Retinal pigment epithelial cell (primary cell): ENCODE measurements around the gene ADAMTS9.
A peak's percentile ranks its signal among the peaks of the same experiment; 100 is the strongest.

Experiments used
- DNase-seq: peaks from one replicate; pipeline ENCODE4 v3.0.0-alpha.2; 2010; ENCODE audit warnings: low read depth
- H3K4me3 ChIP-seq: 2 replicates; pipeline ENCODE4 v1.5.1; 2011; ENCODE audit warnings: mild to moderate bottlenecking, low read length, control low read depth, moderate library complexity
- CTCF ChIP-seq: conservative IDR thresholded peaks from 2 replicates; pipeline ENCODE4 v1.5.1; 2011; ENCODE audit warnings: low read depth, low read length, control low read depth, inconsistent platforms

ADAMTS9 gene

DNA sequence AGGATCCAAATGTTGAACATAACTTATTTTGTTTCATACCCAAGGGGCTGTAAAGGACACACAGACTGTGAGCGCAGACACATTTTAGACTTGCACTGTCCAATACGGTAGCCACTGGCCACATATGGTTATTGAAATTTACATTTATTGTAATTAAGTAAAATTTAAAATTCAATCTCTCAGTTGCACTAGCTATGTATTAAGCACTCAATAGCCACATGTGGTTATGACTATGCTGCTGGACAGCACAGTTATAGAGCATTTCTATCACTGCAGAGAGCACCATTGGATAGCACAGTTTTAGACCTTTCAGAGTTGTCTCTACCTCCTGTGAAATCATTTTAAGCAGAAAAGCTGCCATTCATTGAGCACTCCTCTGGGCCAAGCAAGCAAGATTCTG lies 204.3 kb downstream of the ADAMTS9 start:
- TF ChIP-seq CTCF: no peak
- no peak overlapping the region for H3K4me3 ChIP-seq
- no peak for DNase-seq

- no peak overlapping the region for H3K4me3 ChIP-seq
- no peak for DNase-seq
- TF ChIP-seq CTCF: peak; percentile 29
Observed at GRCh38 chr3:64475037-64475436, 212.8 kb downstream of the ADAMTS9 start.

- TF ChIP-seq CTCF: no peak
- H3K4me3 ChIP-seq: no peak overlapping the region
- no peak for DNase-seq
Observed at GRCh38 chr3:64473466-64473865, 214.3 kb downstream of the ADAMTS9 start.

DNA sequence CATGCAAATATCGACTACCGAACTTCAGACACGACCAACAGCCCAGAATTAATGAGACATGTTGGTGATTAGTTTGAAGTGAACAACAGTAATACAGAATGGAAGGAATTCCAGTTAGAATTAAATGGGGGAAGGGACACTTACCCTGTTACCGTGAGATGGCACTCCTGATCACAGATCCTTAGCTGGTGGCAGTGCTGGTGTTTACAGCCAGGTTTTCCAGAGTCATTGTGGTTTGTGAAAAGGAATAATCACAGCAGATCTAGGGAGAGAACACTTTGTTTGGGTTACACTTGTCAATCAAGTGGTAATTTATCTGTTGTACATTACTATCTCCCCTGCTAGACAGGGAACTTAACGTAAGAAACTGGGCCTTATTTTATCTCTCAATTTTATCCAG lies 217.4 kb downstream of the ADAMTS9 start:
- no peak for DNase-seq
- no peak for TF ChIP-seq CTCF
- H3K4me3 ChIP-seq: no peak overlapping the region

DNA sequence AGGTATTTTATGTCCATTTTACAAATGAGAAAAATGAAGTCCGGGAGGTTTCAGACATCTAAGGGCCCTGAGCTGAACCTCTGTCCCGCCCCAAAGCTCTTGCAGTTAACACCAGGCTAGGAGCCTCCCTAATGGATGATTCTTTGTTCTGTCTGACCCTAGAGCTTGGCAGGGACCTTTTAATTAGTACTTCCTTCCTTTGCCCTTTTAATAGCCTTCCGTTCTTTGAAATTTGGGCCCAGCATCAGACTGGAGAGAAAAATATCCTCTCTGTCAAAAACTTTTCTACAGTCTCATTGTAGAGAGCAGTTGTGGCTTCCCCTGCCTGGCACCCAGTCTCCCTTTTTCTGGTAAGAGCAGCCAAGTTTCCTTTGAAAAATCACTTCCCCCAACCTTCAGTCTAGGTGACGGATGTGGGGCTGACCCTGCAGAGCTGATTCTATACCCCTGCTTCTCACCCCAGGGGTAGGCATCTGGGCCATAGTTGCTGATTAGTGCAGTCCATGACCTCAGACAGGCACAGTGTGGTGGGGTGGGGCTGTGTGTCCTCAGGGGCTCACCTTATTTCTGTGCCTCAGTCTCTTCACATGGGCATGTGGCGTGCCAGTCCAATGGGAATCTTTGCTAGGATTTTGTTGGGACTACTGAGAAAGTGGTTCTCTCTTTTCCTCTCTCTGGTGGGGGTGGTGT lies 220.4 kb downstream of the ADAMTS9 start:
- no peak overlapping the region for H3K4me3 ChIP-seq
- no peak for TF ChIP-seq CTCF
- DNase-seq: no peak
